GM21723 (cell line): ENCODE results near the gene LRWD1.
"Not testable (repeated sequence)": the region's sequence is repeated elsewhere in the genome, so short reads cannot be mapped to it uniquely, and the experiment has no call there.

Experiments used
- ATAC-seq: cut with Tn5 transposase; IDR thresholded peaks from one replicate; pipeline ENCODE4 v1.9.1; 2021; ENCODE audit warnings: mild to moderate bottlenecking, moderate library complexity; ENCODE audit not compliant: unreplicated experiment

Gene LRWD1

DNA sequence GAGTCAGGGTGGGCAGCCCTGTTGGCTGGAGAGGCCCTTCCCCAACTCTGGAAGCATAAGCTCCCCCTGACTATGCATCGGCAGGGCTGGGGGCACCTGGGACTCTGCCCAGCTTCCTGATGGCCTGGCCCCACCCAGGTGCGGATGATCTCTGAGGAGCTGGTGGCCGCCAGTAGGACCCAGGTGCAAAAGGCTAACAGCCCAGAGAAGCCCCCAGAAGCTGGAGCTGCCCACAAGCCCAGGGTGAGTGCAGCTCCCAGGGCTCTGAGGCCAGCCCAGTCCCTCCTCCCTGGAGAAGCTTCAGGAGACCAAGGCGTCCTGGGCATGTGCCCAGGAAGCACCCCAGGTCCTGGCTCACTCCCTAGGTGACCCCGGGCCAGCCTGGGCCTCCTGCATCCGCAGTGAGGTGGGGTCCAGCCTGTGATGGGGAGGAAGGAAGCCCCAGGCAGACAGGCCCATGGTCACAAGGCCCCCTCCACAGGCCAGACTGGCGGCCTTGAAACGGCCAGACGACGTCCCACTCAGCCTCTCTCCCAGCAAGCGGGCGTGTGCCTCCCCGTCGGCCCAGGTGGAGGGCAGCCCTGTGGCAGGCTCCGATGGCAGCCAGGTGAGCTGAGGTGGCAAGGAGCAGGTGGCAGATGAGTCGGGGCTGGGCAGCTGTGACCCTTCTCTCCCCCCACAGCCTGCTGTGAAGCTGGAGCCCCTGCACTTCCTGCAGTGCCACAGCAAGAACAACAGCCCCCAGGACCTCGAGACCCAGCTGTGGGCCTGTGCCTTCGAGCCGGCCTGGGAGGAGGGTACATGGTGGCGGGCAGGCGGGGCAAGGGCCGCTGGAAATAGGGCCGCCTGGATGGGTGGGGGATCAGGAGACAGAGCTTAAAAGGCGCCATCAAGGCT, 3.0 kb downstream of the LRWD1 start:
- no peak for ATAC-seq

DNA sequence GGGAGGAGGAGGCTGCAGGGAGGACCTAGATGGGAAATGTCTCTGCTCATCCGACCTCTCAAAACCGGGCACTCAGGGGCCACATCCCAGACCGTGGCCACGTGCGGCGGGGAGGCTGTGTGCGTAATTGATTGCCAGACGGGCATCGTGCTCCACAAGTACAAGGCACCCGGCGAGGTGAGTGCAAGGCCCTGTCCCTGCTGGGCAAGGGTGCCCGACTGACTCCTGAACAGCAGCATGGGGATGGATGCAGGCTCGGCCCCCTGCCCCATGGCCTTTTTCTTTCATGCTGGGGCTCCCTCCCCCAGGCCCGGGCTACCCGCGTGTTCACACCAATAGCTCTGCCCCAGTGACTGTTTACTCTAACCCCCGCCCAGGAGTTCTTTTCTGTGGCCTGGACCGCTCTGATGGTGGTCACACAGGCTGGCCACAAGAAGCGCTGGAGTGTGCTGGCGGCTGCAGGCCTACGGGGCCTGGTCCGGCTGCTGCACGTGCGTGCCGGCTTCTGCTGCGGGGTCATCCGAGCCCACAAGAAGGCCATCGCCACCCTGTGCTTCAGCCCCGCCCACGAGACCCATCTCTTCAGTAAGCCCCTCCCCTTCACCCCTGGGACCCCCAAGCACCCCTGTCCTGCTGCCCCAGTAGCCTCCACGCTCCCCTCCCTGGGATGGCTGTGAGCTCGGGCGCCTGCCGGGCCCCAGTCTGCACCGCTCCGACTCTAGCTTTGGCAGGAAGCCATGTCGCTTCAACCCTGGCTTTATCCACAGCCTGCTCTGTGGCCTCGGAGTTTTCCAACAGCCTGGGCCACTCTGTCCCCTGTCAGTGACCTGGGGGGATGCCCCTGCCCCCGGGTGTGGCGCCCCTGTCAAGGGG, 3.9 kb downstream of the LRWD1 start:
- ATAC-seq = no peak

DNA sequence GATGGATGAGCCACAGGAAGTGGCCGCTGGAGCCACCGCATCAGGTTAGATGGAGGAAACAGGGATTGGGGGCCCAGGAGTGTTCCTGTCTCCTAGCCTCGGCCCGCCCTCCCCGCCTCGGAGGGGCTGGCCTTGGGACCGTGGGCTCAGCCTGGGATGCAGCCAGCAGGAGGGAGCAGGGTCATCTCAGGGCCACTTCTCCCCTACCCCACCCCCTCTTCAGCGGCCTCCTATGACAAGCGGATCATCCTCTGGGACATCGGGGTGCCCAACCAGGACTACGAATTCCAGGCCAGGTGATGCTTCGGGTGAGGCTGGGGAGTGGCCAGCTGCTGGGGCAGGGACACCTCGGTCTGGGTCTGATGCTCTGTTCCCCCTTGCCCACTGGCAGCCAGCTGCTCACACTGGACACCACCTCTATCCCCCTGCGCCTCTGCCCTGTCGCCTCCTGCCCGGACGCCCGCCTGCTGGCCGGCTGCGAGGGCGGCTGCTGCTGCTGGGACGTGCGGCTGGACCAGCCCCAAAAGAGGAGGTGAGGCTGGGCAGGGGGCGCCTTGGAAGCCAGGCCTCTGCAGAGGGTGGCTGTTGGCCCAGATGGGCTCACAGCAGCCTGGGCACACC, 4.7 kb downstream of the LRWD1 start:
- no peak for ATAC-seq

DNA sequence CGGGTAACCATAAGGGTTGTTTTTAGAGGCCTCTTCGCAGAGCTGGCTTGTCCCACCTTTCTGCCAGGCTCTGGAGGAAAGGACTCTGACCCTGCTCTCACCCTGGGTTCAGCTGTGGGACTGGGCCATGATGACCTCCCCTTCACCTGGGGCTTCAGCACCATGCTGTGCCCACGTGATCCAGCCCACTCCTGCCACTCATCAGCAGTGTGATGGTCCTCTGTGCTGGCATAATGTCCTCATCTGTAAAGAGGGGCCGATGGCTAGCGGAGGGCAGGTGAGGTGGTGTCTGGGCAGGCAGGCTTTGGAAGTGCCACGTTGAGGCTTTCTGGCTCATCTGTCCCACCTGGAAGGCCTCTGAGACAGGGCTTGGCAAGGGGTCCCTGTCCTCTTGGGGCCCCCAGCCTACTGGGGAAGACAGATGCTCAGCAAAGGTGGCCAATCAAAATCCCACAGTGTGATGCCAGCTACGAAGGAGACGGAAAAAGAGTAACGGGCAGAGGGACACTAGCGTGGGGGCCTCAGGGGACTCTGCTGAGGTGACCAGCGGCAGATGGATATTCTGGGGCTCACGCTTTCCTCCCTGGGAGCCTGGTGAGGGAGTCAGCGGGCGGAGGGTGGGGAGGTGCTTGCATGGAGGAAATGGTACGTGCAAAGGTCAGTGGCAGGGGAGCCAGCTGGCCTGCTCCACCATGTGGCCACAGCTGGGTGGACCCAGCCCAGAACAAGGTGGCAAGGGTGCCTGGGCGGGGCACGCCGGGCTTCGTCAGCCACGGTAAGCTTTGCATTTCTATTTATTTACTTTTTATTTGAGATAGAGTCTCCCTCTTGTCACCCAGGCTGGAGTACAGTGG, 5.4 kb downstream of the LRWD1 start:
- no peak for ATAC-seq

DNA sequence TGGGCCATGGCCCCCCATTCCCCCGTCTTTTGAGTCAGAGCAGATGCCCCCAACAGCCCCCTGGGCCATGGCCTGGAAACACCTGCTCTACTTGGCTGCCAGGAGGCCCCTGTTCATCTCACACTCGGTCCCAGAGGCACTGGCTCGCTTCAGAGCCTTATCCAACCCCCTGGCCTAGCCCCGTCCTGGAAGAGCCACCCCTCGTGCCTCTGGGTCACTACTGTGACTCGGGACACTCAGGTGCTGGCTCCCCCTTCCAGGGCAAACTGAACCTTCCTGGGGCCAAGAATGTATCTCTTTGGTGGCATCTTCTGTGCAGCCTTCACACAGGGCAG, 7.0 kb downstream of the LRWD1 start:
- ATAC-seq = no peak

DNA sequence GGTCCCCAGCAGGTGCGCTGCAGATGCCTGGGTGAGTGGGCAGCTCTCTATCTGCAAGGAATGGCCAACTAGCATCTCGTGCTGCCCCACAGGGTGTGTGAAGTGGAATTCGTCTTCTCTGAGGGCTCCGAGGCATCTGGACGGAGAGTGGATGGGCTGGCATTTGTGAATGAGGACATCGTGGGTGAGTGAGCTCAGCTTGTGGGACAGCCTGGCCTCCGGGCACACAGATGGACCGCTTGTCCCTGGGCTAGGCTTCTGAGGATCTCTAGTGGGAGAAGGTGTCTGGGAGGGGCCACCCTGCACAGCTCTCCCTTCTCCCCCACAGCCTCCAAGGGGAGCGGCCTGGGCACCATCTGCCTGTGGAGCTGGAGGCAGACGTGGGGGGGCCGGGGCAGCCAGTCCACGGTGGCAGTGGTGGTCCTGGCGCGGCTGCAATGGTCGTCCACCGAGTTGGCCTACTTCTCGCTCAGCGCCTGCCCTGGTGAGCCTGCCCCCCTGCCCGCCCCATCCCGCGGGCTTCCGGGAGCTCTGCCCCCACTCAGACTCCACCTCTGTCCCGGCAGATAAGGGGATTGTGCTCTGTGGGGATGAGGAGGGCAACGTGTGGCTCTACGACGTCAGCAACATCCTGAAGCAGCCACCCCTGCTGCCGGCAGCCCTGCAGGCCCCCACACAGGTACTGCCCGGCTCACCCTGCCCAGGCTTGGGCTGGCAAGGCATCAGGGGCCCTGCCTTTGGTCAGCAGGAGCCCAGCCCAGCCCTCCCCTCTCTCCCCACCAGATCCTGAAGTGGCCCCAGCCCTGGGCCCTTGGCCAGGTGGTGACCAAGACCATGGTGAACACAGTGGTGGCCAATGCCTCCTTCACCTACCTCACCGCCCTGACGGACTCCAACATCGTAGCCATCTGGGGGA, 7.6 kb downstream of the LRWD1 start:
- no peak for ATAC-seq

DNA sequence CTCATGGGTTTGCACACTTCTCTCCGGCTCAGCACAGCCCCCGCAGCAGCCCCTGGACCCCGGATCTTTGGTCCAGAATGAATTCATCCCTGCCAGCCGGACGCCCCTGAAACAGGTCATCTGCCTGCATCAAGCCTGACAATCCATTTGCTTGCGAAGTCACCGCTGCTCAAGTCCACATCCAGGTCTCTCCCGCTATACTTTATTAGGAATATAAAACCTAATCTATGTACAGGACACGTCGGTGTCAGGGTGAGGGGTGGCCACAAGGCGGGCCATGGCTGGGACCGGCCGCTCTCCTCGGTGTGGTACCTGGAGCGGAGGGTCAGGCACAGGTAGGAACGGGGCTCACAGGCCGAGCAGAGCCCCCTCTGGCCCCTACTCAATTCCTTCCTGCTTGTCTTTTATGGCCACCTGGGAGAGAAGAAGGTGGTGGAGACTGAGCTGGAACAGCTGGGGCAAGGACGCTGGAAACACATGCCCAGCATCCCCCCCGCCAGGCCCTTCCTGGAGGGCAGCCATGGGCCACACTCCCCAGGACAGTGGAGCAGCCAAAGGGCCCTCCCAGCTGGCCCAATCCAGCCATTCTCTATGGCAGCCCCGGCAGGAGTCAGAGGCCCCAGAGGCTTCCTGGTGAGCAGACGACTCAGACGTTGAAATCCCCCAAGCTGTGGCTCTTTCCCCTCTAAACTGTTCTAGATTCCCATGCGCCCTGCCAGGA, 8.6 kb downstream of the LRWD1 start:
- ATAC-seq = no peak

DNA sequence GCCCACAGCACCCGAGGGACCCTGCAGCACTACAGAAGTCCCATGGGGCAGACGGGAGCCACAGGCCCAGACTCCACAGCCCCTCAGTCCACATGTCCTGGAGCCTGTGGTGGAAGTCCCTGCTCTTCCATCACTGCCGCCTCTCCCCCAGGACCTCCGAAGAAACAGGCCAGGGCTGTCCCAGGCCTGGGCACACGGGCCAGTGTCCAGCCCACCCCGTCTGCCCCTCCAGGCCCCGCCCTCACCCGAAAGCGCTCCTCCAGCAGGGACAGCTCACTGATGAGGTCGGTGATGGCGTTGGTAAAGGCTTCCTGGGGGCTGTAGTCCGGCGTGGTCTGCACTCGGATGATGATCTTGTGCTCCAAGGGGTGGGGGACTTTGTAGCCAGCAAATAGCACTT, 9.3 kb downstream of the LRWD1 start:
- ATAC-seq = not testable (repeated sequence)

DNA sequence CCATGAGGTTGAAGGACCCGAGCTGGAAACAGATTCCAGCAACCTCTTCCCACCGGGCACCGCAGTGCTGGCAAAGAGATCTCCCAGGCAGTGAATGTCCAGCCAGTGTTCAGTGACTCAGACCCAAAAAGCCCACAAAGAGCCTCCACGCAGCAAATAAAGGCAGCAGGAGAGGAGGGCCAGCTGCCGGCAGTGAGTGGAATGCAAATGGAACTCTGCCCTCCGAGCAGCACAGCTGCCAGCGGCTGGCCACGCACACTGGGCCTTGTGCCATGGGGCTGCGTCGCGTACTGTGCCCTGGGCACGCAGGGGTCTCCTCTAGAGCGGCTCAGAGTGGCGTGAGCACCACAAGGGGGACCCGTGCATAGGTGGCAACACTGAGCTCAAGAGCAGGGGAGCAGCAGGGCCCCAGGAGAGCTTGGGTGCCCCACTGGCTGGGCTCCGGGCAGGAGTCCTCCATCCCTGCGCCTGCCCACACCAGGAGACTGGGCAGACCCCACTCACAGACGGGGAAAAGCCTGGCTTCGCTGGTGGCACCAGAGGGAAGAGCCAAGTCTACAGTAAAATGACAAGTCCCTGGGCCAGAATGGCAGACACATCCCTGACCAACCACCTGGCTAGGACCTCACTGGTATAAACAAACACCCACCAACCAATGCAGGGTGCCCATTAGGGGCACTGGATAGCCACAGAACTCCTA, 10.1 kb downstream of the LRWD1 start:
- not testable (repeated sequence) for ATAC-seq

DNA sequence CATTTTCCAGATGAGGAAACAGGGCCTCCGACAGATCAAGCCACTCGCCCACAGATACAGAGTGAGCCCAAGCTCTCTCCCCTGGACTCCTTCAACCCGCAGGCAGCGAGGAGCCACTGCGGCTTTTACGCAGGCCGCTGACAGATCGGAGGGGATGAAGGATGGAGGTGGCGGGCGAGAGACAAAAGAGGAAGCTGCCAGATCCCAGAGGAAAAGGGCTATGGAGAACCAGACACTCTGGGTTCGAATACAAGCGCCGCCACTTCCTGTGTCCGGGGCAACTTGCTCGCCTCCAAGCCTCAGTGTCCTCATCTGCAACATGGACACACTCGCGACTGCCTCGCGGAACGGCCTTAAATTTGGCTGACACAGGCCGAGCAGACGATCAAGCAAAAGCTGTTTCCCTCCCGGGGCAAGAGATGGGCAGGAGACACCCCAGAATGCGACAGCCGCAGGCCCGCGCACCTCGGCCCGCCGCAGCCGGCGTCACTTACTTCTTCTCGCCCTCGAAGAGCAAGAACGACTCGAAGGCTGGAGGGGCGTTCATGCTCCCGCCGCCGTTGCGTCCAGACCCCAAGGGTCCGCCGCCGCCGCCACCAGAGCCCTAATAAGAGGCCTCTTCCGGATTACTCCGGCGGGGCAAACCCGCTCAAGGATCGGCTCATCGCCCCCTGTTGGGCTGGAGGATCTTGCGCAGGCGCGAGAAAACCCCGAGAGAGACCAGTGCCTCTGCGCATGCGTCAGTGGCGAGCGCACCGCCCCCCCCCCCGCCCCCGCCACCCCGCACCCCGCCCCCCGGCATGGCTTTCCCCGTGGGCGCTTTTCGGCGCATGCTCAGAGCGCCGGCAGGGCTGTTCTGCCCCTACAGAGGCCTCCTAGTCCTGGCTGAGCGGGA, 13.8 kb downstream of the LRWD1 start, which contains the start of gene POLR2J:
TSS of gene POLR2J (minus strand) at position 609 of the 895 bp plus-strand sequence. CDS start at position 547, 62 bp downstream.
- ATAC-seq = peak; percentile 86

DNA sequence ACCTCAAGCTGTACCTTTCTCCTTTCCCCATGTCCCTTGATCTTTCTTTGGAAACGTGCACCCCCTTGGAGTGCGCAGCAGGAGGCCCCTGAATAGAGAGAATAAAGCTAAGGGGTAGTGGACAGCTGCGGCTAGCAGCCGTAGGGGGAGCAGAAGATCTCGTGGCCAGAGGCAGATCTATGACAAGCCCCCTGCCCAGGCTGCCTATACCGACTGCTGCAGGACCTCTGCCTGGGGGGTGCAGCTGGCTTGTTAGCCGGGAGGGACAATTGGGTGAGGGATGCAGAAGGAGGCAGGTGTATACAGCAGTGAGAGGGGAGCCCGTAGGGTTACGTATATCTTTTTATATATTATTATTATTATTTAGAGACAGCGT, 14.4 kb downstream of the LRWD1 start:
- ATAC-seq = peak; percentile 34

DNA sequence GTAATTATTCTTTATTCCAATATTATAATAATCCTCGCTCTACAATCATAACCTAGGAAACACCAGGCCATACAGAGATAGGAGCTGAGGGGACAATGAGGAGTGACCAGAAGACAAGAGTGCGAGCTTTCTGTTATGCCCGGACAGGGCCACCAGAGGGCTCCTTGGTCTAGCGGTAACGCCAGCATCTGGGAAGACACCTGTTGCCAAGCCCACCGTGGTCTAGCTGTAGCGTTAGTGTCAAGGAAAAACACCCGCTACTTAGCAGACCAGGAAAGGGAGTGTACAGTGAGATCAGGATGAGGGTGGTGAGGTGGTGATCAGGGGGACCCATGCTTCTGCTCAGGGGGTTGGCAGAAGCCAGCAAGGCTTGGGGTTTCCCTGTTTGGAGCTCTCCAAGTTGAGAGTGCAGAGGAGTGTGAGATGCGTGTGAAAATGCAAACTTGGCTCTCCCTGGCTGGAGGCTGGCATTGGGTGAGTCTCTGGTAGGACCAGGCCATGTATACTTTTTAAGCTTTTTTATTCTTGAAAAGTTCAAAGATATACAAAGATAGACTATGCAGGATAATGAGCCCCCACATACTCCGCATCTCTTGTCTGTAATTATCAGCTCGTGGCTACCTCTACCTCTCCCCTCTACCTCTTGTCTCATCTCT, 15.3 kb downstream of the LRWD1 start:
- not testable (repeated sequence) for ATAC-seq

DNA sequence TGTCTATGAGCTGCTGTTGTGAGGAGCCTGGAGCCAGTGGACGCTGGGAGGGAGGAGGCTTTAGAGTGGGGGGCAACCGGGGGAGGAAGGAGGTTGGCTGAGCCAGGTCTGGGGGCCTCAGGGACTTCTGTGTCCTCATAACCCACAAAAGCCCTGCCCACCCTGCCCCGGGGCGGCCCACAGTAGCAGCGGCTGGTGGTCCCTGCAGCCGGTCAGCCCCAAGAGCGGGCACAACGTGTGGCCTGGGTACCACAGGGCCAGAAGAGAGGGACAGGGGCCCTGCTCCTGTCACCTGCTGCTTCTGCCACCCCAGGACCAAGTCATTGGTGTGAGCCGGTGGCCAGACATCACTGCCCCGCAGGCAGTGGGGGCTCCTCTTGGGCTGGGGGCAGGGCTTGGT, 17.2 kb downstream of the LRWD1 start:
- ATAC-seq = not testable (repeated sequence)

DNA sequence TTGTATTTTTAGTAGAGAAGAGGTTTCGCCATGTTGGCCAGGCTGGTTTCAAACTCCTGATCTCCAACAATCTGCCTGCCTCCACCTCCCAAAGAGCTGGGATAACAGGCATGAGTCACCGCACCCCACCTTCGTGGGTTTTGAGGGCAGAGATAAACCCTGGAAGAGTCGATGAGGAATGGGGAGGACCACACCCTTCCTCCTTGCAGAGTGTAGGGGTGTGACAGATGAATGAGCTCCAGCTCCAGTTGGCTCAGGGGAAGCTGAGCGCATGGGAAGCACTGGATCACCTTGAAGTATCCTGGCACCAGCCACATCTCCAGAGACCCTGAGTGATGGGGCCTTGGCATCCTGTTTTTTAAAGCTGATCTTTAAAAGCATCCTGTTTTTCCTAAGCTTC, 19.5 kb downstream of the LRWD1 start:
- not testable (repeated sequence) for ATAC-seq

DNA sequence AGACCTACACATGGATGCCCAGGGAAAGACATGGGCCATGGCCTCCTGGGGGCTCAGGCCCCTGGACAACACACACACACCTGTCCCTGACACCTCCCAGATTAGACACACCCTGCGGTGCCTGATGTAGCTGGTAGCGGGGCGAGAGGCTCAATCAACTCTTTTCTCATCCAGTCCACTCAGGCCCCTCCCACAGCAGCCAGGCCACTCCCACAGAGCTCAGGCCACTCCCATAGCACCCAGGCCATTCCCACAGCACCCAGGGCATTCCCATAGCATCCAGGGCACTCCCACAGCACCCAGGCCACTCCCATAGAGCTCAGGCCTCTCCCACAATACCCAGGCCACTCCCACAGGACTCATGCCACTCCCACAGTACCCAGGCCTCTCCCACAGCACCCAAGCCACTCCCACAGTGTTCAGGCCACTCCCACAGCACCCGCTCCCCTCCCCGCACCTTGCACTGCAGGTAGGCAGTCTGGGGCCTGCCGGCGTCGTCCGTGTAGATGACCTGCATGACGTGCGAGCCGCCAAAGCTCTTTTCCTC, 25.8 kb downstream of the LRWD1 start:
- peak; percentile 40 for ATAC-seq

DNA sequence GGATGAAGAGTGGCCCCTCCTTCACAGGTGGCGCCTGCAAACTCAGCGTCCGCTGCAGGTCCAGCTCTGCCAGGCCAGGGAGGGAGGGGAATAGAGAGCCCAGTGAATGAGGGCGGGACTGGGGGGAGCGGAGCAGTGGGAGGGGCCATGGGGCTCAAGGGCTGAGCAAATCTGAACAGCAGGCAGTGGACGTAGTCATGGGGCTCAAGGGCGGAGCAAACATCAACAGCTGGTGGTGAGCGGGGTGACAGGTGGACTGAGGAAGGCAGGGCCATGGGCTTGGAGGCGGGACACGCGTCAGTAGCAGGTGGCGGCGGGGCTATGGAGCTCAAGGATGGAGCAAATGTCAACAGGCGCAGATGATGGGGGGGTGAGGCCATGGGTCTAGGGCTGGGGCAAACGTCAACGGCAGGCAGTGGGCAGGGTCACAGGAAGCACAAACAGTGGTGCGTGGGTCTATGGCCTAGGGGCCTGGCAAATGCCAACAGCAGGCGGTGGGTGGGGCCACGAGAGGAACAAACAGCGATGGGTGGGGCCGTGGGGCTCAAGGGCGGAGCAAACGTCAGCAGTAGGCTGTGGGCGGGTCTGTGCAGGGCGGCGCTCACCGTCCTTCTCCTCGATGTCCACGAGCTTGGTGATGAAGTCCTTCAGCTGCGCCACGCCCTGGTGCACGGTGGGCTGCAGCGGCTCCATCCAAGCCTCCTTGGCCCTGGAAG, 28.6 kb downstream of the LRWD1 start:
- ATAC-seq = peak; percentile 31
